Measurements from ENCODE around the gene MAPKAPK5. TPM values are rescaled to one million over a fixed set of nuclear protein-coding genes. Genes with fewer than 3 reads are reported as not detected.
"Not testable (repeated sequence)": the region's sequence is repeated elsewhere in the genome, so short reads cannot be mapped to it uniquely, and the experiment has no call there.

MAPKAPK5 gene
- total RNA-seq, 1 donor from 2014 or later: 30.6 TPM

DNA sequence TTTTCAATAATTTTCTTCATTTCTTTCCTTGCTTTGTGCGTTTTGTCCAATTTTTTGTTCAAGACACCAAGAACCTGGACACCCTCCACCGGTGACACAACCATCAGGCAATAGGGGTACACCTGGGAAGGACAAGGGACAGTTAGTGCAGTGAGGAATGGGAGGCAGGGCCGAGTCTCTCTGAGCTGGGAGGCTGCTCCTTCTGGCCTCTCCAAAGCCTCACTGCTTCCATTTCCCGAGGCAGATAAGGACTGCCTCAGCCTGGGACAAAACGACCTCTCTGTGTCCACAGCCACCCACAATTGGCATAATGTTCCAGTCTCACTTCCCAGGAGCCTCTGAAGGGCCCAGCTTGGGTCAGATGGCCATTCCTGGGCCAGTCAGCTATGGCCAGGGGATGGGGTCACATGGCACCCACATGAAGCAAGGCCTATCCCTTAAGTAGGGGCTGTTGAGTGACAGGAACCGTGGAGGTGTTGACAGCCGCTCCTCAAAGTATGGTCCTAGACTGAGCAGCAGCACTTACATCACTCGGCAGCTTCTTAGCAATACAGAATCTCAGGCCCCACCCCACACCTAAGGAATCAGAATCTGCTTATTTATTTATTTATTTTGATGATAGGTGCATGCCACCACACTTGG is 13.6 kb upstream of the MAPKAPK5 start:
- no peak for DNase-seq

DNA sequence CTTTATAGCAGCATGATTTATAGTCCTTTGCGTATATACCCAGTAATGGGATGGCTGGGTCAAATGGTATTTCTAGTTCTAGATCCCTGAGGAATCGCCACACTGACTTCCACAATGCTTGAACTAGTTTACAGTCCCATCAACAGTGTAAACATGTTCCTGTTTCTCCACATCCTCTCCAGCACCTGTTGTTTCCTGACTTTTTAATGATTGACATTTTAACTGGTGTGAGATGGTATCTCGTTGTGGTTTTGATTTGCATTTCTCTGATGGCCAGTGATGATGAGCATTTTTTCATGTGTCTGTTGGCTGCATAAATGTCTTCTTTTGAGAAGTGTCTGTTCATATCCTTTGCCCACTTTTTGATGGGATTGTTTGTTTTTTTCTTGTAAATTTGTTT is 12.4 kb upstream of the MAPKAPK5 start:
- not testable (repeated sequence) for DNase-seq

DNA sequence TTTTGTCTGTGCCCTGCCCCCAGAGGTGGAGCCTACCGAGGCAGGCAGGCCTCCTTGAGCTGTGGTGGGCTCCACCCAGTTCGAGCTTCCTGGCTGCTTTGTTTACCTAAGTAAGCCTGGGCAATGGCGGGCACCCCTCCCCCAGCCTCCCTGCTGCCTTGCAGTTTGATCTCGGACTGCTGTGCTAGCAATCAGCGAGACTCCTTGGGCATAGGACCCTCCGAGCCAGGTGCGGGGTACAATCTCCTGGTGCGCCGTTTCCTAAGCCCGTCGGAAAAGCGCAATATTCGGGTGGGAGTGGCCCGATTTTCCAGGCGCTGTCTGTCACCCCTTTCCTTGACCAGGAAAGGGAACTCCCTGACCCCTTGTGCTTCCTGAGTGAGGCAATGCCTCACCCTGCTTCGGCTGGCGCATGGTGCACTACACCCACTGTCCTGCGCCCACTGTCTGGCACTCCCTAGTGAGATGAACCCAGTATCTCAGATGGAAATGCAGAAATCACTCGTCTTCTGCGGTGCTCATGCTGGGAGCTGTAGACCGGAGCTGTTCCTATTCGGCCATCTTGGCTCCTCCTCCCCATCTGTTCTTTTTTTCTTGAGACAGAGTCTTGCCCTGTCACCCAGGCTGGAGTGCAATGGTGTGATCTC is 7.2 kb upstream of the MAPKAPK5 start:
- not testable (repeated sequence) for DNase-seq

DNA sequence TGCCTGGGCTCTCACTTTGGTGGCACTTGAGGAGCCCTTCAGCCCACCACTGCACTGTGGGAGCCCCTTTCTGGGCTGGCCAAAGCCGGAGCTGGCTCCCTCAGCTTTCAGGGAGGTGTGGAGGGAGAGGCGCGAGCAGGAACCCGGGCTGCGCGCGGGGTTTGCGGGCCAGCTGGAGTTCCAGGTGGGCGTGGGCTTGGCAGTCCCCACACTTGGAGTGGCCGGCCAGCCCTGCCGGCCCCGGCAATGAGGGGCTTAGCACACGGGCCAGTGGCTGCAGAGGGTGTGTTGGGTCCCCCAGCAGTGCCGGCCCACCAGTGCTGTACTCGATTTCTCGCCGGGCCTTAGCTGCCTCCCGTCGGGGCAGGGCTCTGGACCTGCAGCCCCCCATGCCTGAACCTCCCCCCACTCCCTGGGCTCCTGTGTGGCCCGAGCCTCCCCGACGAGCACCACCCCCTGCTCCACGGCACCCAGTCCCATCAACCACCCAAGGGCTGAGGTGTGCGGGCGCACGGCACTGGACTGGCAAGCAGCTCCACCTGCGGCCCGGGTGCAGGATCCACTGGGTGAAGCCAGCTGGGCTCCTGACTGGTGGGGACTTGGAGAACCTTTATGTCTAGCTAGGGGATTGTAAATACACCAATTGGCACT is 6.4 kb upstream of the MAPKAPK5 start:
- not testable (repeated sequence) for DNase-seq

DNA sequence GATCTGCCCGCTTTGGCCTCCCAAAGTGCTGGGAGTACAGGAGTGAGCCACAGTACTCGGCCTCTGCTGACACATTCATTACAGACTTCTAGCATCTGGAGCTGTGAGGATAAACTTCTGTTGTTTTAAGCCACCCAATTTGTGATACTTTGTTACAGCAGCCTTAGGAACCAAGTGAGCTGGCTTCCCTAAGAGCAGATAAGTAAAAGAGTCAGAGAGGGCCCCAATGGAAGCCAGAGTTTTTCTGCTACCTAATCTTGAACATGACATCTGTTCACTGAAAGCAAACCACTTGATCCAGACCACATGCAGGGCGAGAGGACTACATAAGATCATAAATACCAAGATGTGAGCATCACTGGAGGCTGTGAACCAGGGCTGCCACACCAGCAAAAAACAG is 3.7 kb upstream of the MAPKAPK5 start:
- DNase-seq: no peak

DNA sequence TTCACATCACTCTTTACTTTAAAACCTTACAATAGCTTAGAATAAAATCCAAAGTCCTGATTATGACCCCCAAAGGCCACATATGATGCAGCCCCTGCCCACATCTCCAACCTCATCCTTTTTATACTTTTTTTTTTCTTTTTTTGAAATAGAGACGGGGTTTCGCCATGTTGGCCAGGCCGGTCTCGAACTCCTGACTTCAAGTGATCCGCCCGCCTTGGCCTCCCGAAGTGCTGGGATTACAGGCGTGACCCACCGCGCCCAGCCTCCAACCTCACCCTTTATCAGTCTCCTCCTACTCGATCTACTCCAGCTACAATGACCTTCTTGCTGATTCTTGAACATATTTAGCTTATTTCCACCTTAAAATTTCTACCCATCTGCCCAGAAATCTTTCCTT is 1.2 kb upstream of the MAPKAPK5 start:
- no peak for DNase-seq

DNA sequence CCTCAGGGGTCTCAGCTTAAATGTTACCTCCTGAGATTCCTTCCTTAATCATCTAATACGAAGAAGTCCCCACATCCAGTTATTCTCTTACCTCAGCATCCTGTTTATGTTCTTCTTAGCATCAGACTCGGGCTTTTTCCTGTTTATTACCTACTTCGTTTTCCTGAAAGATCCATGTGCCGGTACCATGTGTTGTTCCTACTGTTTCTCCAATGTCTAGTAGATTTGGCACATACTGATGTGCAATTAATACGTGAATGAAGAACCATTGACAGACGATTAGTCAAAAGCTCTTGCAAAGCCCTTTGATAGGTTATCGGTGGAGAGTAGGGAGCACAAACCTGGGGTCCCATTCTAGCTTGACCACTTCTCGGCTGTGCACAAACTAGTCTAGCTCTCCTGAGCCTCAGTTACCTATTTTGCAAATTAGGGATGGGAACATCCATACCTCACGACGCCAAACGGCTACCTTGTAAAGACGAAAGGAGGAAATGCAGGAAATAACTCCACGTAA is 735 bp upstream of the MAPKAPK5 start:
- no peak for DNase-seq

DNA sequence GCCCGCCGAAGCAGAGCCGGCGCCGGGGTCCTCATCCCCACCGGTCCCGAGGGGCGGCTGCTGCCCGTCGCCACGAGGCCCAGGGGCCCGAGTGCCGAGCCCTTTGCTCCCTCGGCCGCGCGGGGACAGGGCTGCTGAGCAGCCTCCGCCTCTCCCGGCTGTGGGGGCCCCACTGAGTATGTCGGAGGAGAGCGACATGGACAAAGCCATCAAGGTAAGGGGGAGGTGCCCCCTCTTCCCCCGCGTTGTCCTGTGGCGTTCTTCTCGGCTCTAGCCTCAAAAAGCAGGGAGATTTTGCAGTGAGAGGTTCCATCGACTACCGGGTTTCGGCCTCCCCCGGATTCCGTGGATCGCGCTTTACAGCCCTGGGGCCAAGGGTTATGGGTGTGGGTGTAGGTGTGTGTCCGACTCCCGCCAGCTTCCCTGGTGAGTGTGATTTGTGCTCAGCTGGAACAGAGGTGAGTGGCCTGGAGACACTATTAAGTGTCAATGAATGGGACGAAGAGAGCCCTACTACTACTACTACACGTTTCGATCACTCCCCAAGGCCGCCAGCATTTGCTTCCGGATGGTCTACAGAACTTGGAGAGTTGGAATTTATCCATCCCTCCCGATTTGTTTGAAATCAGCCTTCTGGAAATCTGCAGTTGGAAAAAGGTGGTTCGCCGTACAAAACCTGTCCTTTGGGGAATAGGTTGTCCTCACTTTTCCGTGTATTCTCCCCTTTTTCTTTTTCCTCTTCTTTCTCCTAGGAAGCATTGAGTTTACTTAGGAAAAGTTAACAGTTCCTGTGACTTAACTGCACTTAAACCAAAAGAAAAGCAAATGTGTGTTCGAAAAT is 748 bp downstream of the MAPKAPK5 start:
- DNase-seq: no peak

DNA sequence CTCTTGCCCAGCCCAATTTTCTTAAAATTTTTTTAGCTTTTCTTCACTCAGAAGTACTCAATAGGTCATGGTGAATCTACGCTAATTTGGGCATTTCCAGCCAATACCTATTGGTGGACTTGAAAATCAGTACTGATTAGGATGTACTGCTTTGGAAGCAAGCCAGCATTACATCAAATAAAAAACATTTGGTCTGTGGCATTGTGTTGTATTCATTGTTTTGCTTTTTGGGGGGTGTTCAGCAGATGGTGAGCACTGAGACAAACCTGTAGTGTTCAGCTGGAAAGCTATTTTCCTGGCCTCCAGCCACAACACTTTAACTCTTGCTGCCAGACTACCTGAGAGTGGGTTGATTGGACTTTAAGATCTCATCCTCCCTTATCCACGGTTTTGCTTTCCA is 4.0 kb downstream of the MAPKAPK5 start:
- DNase-seq: no peak

DNA sequence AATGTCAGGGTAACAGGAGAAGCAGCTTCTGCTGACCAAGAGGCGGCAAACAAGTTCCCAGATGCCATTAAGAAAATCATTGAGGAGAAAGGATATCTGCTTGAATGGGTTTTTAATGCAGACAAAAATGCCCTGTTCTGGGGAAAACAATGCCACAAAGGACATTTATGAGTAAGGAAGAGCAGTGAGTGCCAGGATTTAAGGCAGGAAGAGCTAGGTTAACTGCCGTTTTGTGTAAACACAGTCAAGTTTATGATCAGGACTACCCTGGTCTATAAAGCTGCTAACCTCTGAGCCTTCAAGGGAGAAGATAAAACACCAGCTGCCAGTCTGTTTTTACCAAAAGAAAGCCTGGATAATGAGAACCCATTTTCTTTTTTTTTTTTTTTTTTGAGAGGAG is 8.5 kb downstream of the MAPKAPK5 start:
- DNase-seq: no peak

DNA sequence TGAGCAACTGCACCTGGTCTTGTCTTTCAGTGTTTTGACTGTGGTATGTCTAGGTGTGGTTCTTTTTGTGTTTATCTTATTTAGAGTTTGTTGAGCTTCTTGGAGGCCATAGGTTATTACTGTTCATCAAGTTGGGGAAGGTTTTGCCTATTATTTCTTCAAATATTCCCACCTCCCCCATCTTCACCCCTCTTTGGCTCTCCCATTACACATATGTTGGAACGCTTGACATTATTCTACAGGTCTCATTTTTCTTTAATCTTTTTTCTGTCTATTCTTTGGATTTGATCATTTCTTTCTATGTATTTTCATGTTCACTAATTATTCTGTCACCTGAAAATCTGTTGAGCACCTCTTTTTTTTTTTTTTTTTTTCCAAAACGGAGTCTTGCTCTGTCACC is 16.2 kb downstream of the MAPKAPK5 start:
- DNase-seq: no peak

DNA sequence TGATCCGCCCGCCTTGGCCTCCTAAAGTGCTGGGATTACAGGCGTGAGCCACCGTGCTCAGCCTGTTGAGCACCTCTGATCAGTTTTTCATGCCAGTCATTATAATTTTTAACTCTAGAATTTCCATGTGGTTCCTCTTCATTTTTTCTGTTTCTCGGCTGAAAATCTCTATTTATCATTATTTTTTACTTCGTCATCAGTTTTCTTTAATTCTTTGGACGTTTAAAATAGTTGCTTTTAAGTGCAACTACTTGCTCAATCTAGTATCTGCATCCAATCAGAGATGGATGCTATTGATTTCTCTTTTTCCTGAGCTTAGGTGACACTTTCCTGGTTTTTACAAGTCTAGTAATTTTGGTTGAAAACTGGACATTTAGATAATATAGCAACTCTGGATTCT is 16.8 kb downstream of the MAPKAPK5 start:
- no peak for DNase-seq

DNA sequence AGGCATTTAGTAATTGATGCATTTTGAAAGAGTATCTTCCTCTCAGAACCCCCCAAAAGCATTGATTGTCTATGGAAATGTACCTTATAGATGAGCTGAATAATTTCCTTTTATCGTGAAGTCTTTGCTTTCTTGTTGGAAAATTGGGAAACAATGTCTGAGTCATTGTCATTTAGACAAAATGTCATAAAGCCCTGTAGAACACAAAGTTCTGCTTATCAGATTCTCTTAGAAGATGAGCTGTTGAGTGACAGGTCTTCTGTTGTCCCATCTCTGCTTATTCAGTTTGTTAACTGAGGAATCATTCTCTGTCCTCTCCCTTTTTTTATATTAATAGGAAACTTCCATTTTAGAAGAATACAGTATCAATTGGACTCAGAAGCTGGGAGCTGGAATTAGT is 22.9 kb downstream of the MAPKAPK5 start:
- DNase-seq: no peak

DNA sequence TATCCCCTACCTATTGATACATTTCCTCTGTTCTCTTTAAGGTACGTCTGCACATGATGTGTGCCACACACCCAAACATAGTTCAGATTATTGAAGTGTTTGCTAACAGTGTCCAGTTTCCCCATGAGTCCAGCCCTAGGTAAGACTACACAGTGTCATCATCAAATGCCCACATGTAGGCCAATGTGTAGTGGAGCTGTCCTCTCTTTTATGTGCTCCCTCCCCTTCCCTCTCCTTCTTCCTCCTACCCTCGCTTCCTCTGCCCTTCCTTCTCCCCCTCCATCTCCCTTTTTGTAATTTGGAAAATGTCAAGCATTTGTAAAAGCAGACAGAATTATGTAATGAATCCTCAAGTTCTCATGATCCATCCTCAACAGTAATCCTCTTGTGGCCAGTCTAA is 25.5 kb downstream of the MAPKAPK5 start:
- DNase-seq: no peak

DNA sequence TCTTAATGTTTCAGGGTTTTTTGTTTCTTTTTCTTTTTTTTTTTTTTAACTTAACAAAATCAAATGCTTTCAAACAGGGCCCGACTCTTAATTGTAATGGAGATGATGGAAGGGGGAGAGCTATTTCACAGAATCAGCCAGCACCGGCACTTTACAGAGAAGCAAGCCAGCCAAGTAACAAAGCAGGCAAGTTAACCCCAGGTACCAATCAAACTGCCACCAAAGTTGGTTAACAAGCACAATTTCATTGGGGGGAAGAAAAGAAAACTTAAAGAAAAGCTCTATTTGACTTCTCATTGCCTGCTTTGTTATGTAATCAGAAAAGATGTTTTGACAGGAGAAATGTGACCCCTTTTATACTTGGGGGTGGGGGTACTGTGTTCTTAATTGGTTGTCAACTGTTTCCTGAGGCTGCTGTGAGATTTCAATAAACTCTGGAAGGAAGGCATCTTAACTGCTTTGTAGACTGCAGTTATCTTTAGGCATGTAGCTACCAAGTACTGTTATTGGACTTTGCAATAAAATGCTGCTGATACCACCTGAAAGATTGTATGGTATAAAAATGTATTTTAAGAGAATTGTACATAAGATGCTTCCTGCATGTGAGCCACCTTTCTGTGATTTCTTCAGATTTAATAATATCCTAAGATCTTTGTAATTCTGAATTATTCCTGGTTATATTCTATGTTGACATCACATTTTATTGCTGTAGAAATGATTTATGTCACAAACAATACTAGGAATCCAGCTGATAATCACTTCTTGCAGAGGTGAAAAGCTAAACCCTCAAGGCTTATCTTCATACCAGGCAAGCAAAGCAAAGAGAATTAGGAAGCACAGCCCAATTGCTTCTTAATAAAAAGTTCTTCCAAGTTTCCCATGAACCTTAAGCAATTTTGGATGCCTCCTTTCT is 26.9 kb downstream of the MAPKAPK5 start:
- no peak for DNase-seq

DNA sequence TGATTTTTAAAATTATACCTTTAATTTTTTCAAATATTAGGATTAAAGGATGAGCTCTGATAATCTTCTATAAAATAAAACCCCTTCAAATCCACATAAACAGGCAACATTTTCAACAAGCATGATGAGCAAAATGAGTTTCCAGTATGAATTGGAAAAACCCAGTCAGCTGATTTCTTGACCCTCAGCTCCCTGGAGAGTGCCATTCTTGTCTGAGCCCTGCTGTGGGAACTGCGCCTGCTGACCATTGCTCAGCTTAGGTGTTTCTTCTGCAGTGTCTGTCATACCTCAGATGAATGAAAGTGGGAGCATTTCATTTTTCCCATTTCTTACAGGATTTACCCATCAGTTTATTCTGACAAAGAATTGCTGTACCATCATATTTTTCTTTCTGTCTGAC is 27.6 kb downstream of the MAPKAPK5 start:
- no peak for DNase-seq

DNA sequence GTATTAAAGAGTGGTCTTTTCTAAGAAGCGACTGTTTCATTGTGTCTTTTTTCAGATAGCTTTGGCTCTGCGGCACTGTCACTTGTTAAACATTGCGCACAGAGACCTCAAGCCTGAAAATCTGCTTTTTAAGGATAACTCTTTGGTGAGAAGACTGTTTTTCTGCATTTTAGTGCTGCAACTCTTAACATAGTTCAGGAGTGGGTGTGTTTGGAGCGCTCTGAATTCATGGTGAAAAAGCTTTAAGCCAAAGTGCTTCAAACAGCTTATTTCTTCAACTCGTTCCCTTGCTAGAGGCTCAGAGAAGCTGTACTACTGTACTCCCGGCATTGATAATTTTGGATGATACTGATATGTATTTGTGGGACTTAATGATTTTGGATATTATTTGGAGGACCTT is 28.2 kb downstream of the MAPKAPK5 start:
- DNase-seq: no peak

DNA sequence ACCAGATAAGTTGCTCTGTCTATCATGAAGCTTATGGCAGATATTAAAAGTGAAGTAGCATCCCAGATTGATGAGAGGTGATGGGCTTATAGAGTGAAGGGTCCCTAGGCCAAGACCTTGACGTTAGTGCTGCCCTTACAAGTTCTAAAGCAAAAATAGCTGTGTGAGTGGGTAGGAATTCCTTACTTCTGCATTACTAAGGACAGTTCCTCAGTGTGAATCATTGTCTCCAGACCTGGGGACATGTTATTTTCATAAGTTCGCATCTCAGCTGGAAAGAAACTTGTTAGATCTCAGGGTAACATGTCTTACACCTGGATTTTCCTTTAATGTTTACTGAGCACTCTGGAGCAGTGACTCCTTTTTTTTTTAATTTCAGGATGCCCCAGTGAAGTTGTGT is 28.7 kb downstream of the MAPKAPK5 start:
- no peak for DNase-seq

DNA sequence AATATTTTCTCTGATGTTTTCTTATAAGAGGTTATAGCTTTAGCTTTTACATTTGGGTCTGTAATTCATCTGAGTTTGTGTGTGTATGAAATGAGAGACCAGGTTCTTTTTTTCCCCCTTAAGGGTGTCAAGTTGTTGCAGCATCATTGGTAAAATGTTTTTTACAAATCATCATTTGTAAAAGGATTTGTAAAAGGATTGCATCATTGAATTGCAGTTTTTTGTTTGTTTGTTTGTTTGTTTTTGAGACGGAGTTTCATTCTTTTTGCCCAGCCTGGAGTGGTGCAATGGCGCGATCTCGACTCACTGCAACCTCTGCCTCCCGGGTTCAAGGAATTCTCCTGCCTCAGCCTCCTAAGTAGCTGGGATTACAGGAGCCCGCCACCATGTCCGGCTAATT is 31.1 kb downstream of the MAPKAPK5 start:
- no peak for DNase-seq

DNA sequence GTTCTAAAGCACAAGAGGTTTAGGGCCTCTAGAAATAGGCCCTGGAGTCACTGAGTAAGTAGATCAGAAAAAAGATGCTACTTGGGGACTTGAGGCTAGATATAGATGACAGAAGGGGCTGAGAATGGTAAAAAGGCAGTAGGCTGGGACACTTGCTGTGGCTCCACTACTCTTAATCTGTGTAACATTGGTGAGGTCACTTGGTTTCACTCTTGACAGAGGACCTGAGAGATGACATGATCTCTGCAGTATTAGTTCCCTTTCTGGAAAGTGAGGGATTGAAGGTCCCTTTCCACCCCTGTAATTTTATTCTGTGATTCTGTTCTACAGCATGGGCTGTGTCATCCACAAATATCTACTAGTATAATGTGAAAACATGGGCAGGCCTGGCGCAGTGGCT is 39.7 kb downstream of the MAPKAPK5 start:
- no peak for DNase-seq

DNA sequence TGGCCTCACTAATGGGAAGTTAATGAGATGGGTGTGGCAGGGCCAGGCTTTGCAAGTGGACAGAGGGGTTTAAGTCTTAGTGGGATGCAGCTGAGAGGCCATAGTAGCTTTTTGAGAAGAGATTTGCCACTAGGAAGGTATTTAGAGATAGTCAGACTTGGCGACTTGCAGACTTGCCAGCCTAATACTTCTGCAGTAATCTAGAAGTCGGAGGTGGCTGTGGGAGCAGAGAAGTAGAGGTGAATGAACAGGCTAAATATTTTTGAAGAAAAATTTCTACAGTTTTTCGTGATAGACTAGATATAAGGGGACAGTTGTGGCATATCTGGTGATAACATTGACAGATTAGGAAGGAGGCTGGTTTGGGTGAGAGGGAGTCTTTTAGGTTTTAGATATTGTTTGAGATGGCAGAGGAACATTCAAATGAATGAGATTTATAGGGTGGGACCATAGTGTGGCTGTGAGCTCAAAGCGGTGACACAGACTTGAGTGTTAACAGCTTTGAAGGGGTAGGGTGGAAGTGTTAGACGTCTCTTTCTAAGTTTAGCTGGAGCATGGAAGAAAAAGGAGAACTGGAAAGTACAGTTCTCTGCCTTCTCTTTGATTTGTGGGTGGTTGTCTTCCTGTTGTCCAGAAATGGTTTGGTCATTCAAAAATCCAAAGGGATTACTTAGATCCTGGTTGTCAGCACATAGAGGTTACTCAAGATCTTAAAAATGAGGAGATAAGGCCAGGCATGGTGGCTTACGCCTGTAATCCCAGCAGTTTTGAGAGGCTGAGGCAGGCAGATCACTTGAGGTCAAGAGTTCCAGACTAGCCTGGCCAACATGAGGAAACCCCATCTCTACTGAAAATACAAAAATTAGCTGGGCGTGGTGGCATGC is 44.9 kb downstream of the MAPKAPK5 start:
- no peak for DNase-seq
